BJ (cell line): Measurements from ENCODE around the gene C1QTNF2. TPM values are rescaled to one million over a fixed set of nuclear protein-coding genes. Genes with fewer than 3 reads are reported as not detected.

Experiments used
- CTCF ChIA-PET: fragments of 350-600 bp; formaldehyde crosslinking; extraction: SDS; loops from one replicate; lab custom pipeline; 2021; ENCODE audit warnings: antibody characterized with exemption, inconsistent platforms; lab: Yijun Ruan, JAX
- POLR2A ChIA-PET: fragments of 300-600 bp; sonication (Branson Sonifier 250); formaldehyde crosslinking; extraction: SDS; loops from one replicate; lab custom pipeline; 2021; ENCODE audit warnings: antibody characterized with exemption; lab: Charles Lee
- DNase-seq: peaks from one replicate; pipeline ENCODE4 v3.0.0-alpha.2; 2011; ENCODE audit warnings: low read depth
- H3K27me3 ChIP-seq: 2 replicates; pipeline ENCODE4 v1.6.0; 2011; ENCODE audit warnings: low read length; ENCODE audit not compliant: control insufficient read depth, insufficient read depth
- H3K36me3 ChIP-seq: 2 replicates; pipeline ENCODE4 v1.5.1; 2011; ENCODE audit warnings: low read length; ENCODE audit not compliant: control insufficient read depth, insufficient read depth
- H3K4me3 ChIP-seq: 2 replicates; pipeline ENCODE4 v1.5.1; 2011; ENCODE audit warnings: low read depth, mild to moderate bottlenecking, control low read depth, low read length
- polyA plus RNA-seq: library from polyadenylated mRNA; depleted of rRNA; stranded (reverse); fragments of >200 nt; gene quantifications from 2 replicates; pipeline ENCODE4 v1.2.3, GENCODE V29; 2011
- TF ChIP-seq, protein P1 (sequence below): IDR thresholded peaks from 2 replicates; pipeline ENCODE4 v1.5.1; 2011; ENCODE audit warnings: low read depth, mild to moderate bottlenecking, control low read depth, inconsistent platforms, low read length, moderate library complexity; ENCODE audit not compliant: insufficient read depth

Gene C1QTNF2
- polyA plus RNA-seq, 1 experiment = 0.98 TPM

DNA sequence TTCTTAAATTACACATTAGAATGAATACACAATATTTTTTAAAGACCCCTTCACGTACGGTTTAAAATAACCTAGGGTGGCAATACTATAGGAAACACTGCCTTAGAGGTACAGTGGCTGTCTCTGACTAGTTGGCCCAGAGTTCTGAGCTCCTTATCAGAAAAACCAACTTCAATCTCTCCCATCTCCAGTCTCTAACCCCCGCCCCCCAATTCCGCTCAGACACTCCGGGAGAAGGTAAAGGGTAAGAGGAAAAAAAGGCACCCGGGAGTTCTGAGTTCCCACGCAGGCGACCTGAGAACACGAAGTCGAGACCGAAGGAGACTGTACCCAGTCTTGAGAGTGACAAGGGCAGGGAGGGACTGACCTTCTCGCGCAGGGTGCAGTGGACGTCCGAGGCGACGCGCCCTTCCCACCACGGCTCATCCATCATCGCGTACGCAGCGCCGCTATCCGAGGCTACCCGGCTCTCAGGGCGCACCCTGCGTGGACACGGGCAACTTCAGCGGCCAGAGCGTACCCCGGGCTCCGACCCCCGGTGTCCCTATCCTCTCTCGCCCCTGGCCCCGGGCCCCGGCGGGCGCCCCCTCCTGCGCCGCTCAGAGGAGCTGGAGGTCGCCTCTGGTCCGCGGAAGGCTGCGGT lies 58.8 kb downstream of the C1QTNF2 start:
- Histone ChIP-seq H3K36me3 (no peaks in the 10 kb centered on the region), H3K27me3 (peaks cover 21% of the 10 kb centered on the region), H3K4me3 (peak overlapping the region; percentile 50)
- POLR2A ChIA-PET = no interaction called here
- TF ChIP-seq, protein P1, sequence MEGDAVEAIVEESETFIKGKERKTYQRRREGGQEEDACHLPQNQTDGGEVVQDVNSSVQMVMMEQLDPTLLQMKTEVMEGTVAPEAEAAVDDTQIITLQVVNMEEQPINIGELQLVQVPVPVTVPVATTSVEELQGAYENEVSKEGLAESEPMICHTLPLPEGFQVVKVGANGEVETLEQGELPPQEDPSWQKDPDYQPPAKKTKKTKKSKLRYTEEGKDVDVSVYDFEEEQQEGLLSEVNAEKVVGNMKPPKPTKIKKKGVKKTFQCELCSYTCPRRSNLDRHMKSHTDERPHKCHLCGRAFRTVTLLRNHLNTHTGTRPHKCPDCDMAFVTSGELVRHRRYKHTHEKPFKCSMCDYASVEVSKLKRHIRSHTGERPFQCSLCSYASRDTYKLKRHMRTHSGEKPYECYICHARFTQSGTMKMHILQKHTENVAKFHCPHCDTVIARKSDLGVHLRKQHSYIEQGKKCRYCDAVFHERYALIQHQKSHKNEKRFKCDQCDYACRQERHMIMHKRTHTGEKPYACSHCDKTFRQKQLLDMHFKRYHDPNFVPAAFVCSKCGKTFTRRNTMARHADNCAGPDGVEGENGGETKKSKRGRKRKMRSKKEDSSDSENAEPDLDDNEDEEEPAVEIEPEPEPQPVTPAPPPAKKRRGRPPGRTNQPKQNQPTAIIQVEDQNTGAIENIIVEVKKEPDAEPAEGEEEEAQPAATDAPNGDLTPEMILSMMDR = no peak
- CTCF ChIA-PET = no interaction called here
- no peak for DNase-seq

DNA sequence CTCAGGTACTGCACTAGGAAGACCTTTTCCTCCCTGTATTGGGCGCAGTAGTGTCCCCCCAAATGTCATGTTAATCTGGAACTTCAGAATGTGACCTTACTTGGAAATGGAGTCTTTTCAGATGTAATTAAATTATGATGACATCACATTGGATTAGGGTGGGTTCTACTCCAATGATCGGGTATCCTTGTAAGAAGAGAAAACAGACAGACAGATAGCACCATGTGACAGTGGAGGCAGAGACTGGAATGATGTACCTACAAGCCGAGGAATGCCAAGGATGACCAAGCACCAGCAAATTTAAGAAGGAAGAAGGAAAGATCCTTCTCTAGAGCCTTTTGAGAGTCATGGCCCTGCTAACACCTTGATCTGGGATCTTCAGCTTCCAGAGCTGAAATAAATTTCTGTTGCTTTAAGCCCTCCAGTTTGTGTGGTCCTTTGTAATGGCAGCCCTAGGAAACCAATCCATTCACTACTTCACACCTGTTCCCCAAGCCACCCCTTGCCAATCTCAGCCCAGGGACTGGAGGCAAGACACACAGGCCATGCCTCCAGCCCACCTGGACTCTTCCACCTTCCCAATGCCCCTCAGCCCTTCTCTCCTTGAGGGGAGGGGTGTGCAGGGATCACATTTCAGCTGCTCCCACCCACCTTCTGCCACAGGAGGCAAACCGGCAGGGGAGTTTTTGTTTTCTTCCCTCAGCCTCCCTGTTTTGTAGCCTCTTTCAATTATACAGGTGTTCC lies 59.7 kb downstream of the C1QTNF2 start:
- no peak for DNase-seq
- Histone ChIP-seq H3K36me3 (no peaks in the 10 kb centered on the region), H3K4me3 (no peak overlapping the region), H3K27me3 (peaks cover 21% of the 10 kb centered on the region)
- TF ChIP-seq, protein P1 = no peak
- POLR2A ChIA-PET = no interaction called here
- CTCF ChIA-PET = no interaction called here

DNA sequence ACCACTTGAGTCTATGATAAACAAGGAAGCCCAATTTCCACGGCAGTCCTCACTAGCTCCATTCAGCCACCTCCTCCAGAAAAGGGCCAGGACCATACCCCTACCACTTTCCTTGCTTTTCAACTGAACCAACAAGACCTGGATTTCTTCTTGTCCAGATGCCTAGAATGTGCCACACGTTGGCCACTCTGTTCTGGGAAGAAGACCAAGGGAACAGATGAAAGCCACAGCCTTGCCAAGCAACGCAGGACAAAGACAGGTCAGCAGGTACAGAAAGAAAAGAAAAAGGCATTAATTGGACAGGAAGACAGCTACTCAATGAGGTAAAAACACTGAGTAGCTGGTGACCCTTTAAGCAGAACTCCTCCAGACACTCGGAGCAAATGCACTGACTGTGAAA lies 60.3 kb downstream of the C1QTNF2 start:
- Histone ChIP-seq H3K36me3 (no peaks in the 10 kb centered on the region), H3K27me3 (peaks cover 21% of the 10 kb centered on the region), H3K4me3 (no peak overlapping the region)
- CTCF ChIA-PET = no interaction called here
- POLR2A ChIA-PET = no interaction called here
- TF ChIP-seq, protein P1 = no peak
- no peak for DNase-seq

DNA sequence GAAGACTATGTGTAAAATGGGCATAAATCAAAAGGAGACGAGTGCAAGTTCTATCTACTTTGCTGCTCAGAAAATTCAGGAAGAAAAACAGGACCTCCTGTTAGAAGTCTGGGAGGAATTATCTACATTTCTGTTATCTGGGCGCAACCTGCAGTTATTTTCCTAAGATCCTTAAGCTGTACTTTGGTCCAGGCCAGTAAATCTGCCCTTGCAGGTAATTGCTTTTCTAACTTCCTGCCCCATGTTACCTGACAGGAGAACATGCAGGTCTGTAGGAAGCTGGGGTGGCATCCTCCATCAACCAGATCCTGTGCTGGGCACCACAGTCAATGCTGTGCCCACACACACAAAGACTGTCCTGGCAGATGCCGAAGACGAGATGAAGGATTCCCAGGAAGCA lies 63.7 kb downstream of the C1QTNF2 start:
- ChIA-PET CTCF (no interaction called here), POLR2A (no interaction called here)
- Histone ChIP-seq H3K36me3 (no peaks in the 10 kb centered on the region), H3K4me3 (no peak overlapping the region), H3K27me3 (peaks cover 11% of the 10 kb centered on the region)
- DNase-seq = no peak
- TF ChIP-seq, protein P1 = no peak

DNA sequence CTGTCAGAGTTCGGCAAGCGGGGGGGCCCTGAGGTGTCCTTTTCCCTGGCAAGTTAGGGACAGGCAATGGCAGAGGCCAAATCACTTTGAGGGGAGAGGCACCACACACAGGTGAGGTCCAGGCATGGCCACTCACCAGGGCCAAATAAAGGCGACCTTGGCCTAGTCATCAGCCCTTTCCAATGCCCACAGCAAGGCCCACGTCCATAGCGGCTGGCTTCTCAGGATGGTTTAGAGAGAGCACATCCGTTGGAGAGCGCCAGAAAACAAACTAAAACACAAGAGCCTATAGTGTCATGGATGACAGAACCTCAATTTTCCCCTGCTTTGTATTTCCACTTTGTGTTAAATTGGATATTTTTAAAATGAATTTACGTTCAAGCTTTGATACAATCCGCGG lies 65.1 kb downstream of the C1QTNF2 start:
- no peak for DNase-seq
- TF ChIP-seq, protein P1 = no peak
- peaks cover 2% of the 10 kb centered on the region for H3K27me3 ChIP-seq
- ChIA-PET POLR2A (no interaction called here), CTCF (no interaction called here)
- H3K36me3 ChIP-seq = no peaks in the 10 kb centered on the region
- no peak overlapping the region for H3K4me3 ChIP-seq
